Heart left ventricle (tissue), 16 donors: ENCODE measurements around the gene DUSP12. TPM values are rescaled to one million over a fixed set of nuclear protein-coding genes. Genes with fewer than 3 reads are reported as not detected.

Experiments used
- ATAC-seq, 4 donors: fragments of 200-7000 bp; cut with Tn5 transposase; one replicate each; pipeline ENCODE4 v1.9.1; 2020 to 2022; ENCODE audit warnings: moderate library complexity in 4 of 4, mild to moderate bottlenecking in 3 of 4, moderate number of reproducible peaks in 1 of 4
- DNase-seq, 5 donors: peaks; one replicate each; pipeline ENCODE4 v3.0.0-alpha.2; 2020
- H3K27ac ChIP-seq, 12 donors: fragments of 200-600 bp; sonication (generic) in 4 of 12; one replicate each; pipeline versions ENCODE4 v1.5.0 to v1.8.0; 2016 to 2022; ENCODE audit warnings: mild to moderate bottlenecking in 2 of 12
- H3K27me3 ChIP-seq, 9 donors: fragments of 200-600 bp; sonication (generic) in 2 of 9; one replicate each; pipeline versions ENCODE4 v1.5.1 to v1.8.0; 2016 to 2022; ENCODE audit warnings: mild to moderate bottlenecking in 3 of 9
- H3K36me3 ChIP-seq, 9 donors: fragments of 200-600 bp; sonication (generic) in 2 of 9; one replicate each; pipeline versions ENCODE4 v1.5.0 to v1.8.0; 2018 to 2022; ENCODE audit warnings: mild to moderate bottlenecking in 2 of 9
- H3K4me1 ChIP-seq, 12 donors: fragments of 200-600 bp; sonication (generic) in 4 of 12; one replicate each; pipeline versions ENCODE4 v1.5.0 to v1.8.0; 2016 to 2022; ENCODE audit warnings: mild to moderate bottlenecking in 3 of 12
- H3K4me3 ChIP-seq, 12 donors: fragments of 200-600 bp; sonication (generic) in 4 of 12; one replicate each; pipeline versions ENCODE4 v1.5.0 to v1.8.0; 2017 to 2022; ENCODE audit warnings: mild to moderate bottlenecking in 9 of 12, moderate library complexity in 4 of 12
- H3K9me3 ChIP-seq, 12 donors: fragments of 200-600 bp; sonication (generic) in 4 of 12; one replicate each; pipeline versions ENCODE4 v1.5.0 to v1.8.0; 2016 to 2022; ENCODE audit warnings: mild to moderate bottlenecking in 1 of 12
- CTCF ChIP-seq, 12 donors: fragments of 200-600 bp; sonication (generic) in 4 of 12; IDR thresholded peaks; one replicate each; pipeline versions ENCODE4 v1.5.0 to v1.8.0; 2018 to 2022; ENCODE audit warnings: antibody characterized with exemption in 12 of 12, mild to moderate bottlenecking in 5 of 12
- POLR2A ChIP-seq, 2 donors: fragments of 450-650 bp; IDR thresholded peaks; one replicate each; pipeline ENCODE4 v1.6.1; 2017; ENCODE audit warnings: antibody characterized with exemption in 2 of 2, mild to moderate bottlenecking in 2 of 2, moderate library complexity in 2 of 2
- WGBS, 4 donors: extraction: QIAGEN DNeasy Blood & Tissue Kit in 2 of 4; methylation state at CpG; one replicate each; pipeline versions ENCODE4 v1.1.5 to v1.1.7; 2013 to 2018; 5-methylcytosine and 5-hydroxymethylcytosine counted together
- intact Hi-C, 10 donors: fragments of 100-400 bp; cut with DNase I; formaldehyde crosslinking; loops; one replicate each; pipeline versions ENCODE4 v1.11.1 to v1.14.2; 2022
- polyA plus RNA-seq, 2 donors: library from polyadenylated mRNA; stranded (reverse); fragments of 200-250 nt; gene quantifications; one replicate each; pipeline ENCODE4 v1.2.3, GENCODE V29; 2013
- total RNA-seq, 9 donors: library from RNA; depleted of rRNA in 2 of 9; stranded (reverse); fragments of >200 nt in 2 of 9; fragmentation: NEBNext Ultra II Directional in 3 of 9; extraction: Animal tissue kit (Norgen Biotek cat#: 25700) in 3 of 9; gene quantifications; one replicate each; pipeline versions ENCODE4 v1.1.0 to v1.2.4, GENCODE V29; 2016 to 2023
- donor health status: ischemic (EF 13 %, LVEDD 7.1; RV severe dilation, severe dysfunction).
- donor health status: healthy with polysubstance abuse.
- donor health status: DM: no; HTN: yes; CAD: no.
- donor health status: DM: no; HTN: no; CAD: no.
- donor health status: ischemic (EF 25% LVEDD 6.9; RV normal size, moderate dysfunction).
- donor health status: ischemic (EF 25% LVEDD 5.7; RV mildly dilated, moderate dysfunction).
- donor health status: healthy.
- donor health status: DM: yes; HTN: yes; CAD: no.
- donor health status: ischemic (EF 35%, LVEDD 5.7; RV mildly dilated, moderate dysfunction).
- donor health status: nonischemic (EF 11% LVEDD 7.7; RV severe dilation, severe dysfunction).
- donor health status: DM: yes; HTN: yes; CAD: no.
- donor health status: PGD.
- donor health status: ischemic (EF 29% LVEDD 5.4; RV normal size, mild dysfunction).
- donor health status: nonischemic (EF 23%, LVEDD 6.1; RV moderate dilation, normal function).

The DUSP12 gene
- total and polyA plus RNA-seq, 11 donors = 5.2 to 18.1 (median 7.1) TPM

GRCh38 chr1:161720956-161721737, 28.4 kb upstream of the DUSP12 start, which contains the start of gene FCRLB:
TSS of gene FCRLB (plus strand) at chr1:161721544. CDS start at chr1:161722673, 1,129 bp downstream.
- 40 to 71% (median 62%) methylated on average over 4 of the region's 4 CpGs for WGBS, 4 donors
- H3K27me3 ChIP-seq = peaks cover 0 to 23% (median 0%) of the 10 kb centered on the region in 9 donors
- DNase-seq (no peak), ATAC-seq (no peak)
- TF ChIP-seq CTCF (IDR thresholded peaks at IDR 0.05) = no peak
- no peak for TF ChIP-seq POLR2A (IDR thresholded peaks at IDR 0.05)
- H3K9me3 ChIP-seq = no peaks in the 10 kb centered on the region
- intact Hi-C loops = loop anchor here in 1 of 10 donors (10.0 kb wide), 1 partner anchor 146 kb away; no protein-coding TSS in a partner anchor
- no peaks in the 10 kb centered on the region for H3K36me3 ChIP-seq
- H3K4me1 ChIP-seq = peaks cover 0 to 42% (median 1%) of the 10 kb centered on the region in 12 donors
- no peak within 1 kb of the TSS for H3K27ac ChIP-seq
- H3K4me3 ChIP-seq = no peak within 1 kb of the TSS

GRCh38 chr1:161721738-161722343, 27.7 kb upstream of the DUSP12 start:
- Histone ChIP-seq H3K27me3 (peaks cover 0 to 18% (median 0%) of the 10 kb centered on the region in 9 donors), H3K36me3 (no peaks in the 10 kb centered on the region), H3K4me1 (peaks cover 0 to 45% (median 1%) of the 10 kb centered on the region in 12 donors), H3K27ac (no peak overlapping the region), H3K4me3 (no peak overlapping the region), H3K9me3 (no peaks in the 10 kb centered on the region)
- ATAC-seq (no peak), DNase-seq (no peak)
- TF ChIP-seq POLR2A (IDR thresholded peaks at IDR 0.05) (no peak), CTCF (IDR thresholded peaks at IDR 0.05) (no peak)
- 63 to 71% (median 65%) methylated on average over 8 of the region's 8 CpGs for WGBS, 4 donors
- intact Hi-C loops = loop anchor here in 1 of 10 donors (10.0 kb wide), 1 partner anchor 147 kb away; no protein-coding TSS in a partner anchor

DNA sequence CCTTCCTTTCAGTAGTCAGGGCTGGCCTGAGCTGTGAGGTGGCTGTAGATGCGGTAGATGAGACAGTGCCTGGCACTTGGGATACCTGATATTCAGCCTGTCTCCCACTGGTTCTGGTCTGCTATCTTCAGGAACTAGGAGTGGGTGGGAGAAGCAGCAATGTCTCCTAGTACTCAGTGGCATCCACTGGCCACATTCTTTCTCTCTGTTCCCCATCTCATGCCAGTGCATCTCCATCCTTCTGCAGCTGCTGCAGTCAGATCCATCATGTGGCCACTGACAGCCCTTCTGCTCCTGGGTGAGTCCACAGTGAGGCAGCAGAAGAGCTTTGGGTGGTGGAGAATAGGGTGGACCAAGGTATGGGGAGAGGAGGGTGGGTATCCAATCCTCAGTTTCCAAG, 27.2 kb upstream of the DUSP12 start:
- no peaks in the 10 kb centered on the region for H3K9me3 ChIP-seq
- no peak for TF ChIP-seq CTCF (IDR thresholded peaks at IDR 0.05)
- TF ChIP-seq POLR2A (IDR thresholded peaks at IDR 0.05) = no peak
- DNase-seq = no peak
- no peaks in the 10 kb centered on the region for H3K36me3 ChIP-seq
- H3K27ac ChIP-seq = no peak overlapping the region
- intact Hi-C loops = loop anchor here in 1 of 10 donors (10.0 kb wide), 1 partner anchor 148 kb away; no protein-coding TSS in a partner anchor
- H3K4me1 ChIP-seq = peaks cover 0 to 49% (median 3%) of the 10 kb centered on the region in 12 donors
- ATAC-seq = no peak
- H3K4me3 ChIP-seq = no peak overlapping the region
- WGBS, 4 donors = 89 to 100% (median 95%) methylated on average over 1 of the region's 1 CpG
- H3K27me3 ChIP-seq = peaks cover 0 to 17% (median 0%) of the 10 kb centered on the region in 9 donors
